Limb (tissue), 2 donors: ENCODE results near the gene NEK2.
A peak's percentile ranks its signal among the peaks of the same experiment; 100 is the strongest.
"Not testable (repeated sequence)": the region's sequence is repeated elsewhere in the genome, so short reads cannot be mapped to it uniquely, and the experiment has no call there.

ENCODE experiments used
- DNase-seq, 2 donors: peaks; one replicate each; pipeline ENCODE4 v3.0.0-alpha.2; 2016; ENCODE audit errors: extremely low spot score in 2 of 2

Gene NEK2

DNA sequence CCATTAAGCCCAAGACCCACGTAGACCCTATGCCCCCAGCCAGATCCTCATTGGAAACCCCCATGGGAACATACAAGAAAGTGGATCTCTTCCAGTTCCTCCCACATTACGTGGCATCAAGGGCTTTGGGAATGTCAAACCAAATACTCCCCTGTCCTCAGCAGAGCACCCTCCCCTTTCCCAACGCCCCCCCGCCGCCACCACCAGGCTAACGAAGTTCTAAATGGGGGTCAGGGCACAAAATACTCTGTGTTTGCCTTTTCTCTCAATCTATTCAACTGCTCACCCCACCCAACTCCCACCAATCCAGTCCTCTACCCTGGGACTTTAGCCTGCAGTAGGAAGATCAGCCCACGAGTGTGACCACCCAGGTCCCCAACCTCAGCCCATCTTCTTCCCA is 24.5 kb downstream of the NEK2 start:
- DNase-seq, result no peak

DNA sequence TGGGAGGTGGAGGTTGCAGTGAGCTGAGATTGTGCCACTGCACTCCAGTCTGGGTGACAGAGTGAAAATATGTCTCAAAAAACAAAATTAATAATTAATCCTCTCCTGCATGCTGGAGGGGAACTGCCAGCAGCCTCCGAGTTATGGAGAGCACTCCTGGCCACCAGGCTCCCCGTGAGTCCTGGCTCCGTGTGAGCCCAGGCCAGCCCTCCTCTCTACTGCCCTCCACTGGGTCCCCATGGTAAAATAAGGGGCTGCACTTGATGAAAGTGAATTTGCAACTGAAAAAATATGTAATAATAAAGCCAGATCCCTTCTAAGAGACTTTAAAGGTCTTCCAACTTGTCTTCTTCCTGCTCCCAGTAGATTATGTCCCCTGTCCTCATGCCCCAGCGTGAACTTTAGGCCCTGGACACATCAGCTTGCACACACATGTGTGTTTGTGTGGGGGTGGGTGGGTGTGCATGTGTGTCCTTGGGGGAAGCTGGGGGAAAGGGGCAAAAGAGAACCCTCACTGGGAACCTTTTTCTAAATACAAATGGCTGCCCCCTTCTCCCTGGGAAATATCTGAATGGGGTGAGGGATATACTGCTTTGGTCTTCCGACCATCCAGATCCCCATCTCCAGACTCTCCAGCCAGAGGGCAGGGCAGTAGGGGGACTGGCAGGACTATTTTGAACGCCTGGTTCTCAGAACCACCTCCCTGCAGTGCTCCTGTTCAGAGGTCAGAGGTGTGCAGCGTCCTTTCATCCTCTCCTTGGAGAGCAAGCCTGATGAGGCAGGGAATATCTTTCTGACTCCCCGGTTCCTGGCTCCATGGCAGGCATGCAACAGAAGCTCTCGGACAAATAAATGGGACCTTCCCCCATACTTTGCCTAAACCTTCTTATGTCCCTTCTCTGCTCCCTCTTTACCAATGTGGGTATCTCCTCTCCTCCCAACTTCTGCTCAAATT is 26.2 kb downstream of the NEK2 start:
- DNase-seq, result no peak

GRCh38 chr1:211648336-211648735 is 27.1 kb downstream of the NEK2 start:
- DNase-seq, result no peak

DNA sequence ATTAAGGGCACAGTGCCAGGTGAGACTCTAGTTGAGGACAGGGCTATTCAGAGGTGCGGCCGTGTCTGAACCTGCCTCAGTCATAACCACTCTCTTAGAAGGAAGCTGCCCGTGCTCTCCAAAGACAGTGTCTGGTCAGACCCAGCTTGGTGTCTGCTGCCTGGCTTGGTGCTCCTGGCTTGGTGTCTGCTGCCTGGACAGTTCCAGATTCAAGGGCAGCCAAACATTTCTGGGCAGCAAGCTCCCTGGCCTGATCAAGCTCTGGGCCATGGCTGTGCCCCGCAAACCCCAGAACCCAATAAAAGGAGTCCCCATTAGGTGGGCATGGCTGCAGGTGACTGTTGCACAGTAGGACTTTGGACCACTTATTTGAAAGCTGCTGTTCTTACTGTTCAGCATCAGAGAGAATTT is 27.7 kb downstream of the NEK2 start:
- DNase-seq, result no peak

- no peak for DNase-seq
These were observed 28.9 kb downstream of the NEK2 start for GRCh38 chr1:211646566-211646965.

DNA sequence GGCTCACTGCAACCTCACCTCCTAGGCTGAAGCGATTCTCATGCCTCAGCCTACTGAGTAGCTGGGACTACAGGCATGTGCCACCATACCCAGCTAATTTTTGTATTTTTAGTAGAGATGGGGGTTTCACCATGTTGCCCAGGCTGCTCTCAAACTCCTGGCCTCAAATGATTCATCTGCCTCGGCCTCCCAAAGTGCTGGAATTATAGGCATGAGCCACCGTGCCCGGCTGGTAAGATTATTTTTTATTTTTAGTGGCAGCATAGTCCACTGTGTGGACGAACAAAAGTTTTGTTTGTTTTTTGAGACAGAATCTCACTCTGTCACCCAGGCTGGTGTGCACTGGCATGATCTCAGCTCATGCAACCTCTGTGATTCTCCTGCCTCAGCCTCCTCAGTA is 29.8 kb downstream of the NEK2 start:
- DNase-seq, result not testable (repeated sequence)

DNA sequence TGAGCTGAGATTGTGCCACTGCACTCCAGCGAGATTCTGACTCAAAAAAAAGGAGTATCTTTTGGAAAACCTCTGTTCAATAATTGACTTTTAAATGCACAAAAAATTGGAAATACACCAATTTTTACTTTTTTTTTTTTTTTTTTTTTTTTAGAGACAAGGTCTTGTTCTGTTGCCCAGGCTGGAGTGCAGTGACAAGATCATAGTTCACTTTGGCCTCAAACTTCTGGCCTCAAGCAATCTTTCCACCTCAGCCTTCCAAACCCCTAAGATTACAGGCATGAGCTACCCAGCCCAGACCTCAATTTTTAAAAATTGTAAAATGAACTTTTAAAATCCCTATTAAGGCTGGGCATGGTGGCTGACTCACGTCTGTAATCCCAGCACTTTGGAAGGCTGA is 30.8 kb downstream of the NEK2 start:
- DNase-seq, result no peak

- DNase-seq, result peak in 1 of 2 donors; percentile 59
These were observed 31.9 kb downstream of the NEK2 start for GRCh38 chr1:211643324-211644212.

- DNase-seq, result no peak
These were observed 32.6 kb downstream of the NEK2 start for GRCh38 chr1:211642870-211643269.

DNA sequence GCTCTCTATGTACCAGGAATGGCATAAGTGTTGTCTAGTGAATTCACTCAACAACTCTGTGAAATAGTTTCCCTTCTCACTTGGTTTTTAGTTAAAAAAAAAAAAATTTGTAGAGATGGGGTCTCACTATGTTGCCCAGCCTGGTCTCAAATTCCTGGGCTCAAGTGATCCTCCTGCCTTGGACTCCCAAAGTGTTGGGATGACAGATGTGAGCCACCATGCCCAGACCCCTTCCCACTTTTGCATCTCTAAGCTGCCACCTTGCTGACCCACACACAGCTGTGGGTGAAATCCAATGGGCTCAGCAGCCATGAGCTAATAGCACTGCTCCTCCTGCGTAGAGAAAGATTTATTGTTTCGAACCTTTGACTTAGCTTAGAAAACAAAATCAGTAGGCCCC is 33.5 kb downstream of the NEK2 start:
- DNase-seq, result peak in 1 of 2 donors; percentile 2

DNA sequence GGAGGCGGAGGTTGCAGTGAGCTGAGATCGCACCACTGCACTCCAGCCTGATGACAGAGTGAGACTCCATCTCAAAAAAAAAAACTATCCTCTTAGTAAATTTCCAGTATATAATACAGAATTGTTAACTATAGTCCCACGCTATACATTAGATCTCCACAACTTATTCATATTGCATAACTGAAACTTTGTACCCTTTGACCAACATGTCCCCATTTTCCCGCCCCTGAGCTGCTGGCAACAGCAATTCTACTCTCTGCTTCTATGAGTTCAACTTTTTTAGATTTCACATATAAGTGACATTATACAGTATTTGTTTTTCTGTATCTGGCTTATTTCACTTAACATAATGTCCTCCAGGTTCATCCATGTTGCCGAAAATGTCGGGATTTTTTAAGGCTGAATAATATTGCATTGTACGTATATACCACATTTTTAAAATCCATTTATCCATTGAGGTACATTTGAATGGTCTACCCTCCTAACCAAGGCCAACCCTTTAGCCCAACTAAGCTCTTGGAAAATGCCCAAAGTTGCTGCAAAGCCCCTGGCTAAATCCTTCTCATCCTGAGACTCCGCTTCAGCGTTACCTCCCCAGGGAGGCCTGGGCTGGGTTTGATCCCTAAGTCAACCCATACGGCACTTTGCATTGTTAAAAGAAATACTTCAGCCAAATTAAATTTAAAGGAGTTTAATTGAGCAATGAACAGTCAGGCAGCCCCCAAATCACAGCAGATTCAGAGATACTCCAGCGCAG is 34.2 kb downstream of the NEK2 start:
- DNase-seq, result peak in 1 of 2 donors; percentile 6

DNA sequence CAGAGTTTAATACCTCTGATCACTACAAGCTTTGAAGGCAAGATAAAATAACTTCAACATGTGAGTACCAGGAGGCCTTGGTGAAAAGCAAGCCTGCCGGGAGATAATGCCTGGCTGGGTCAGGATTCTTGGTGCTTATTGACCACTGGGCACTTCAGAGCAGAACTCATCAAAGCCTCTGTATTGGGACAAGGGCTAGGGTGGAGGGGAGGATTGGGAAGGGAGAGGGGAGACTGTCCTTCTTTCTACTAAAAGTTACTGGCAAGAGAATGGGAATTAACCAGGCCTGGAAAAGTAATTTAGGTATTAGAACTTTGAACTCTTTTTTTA is 35.2 kb downstream of the NEK2 start:
- peak in 1 of 2 donors; percentile 10 for DNase-seq

DNA sequence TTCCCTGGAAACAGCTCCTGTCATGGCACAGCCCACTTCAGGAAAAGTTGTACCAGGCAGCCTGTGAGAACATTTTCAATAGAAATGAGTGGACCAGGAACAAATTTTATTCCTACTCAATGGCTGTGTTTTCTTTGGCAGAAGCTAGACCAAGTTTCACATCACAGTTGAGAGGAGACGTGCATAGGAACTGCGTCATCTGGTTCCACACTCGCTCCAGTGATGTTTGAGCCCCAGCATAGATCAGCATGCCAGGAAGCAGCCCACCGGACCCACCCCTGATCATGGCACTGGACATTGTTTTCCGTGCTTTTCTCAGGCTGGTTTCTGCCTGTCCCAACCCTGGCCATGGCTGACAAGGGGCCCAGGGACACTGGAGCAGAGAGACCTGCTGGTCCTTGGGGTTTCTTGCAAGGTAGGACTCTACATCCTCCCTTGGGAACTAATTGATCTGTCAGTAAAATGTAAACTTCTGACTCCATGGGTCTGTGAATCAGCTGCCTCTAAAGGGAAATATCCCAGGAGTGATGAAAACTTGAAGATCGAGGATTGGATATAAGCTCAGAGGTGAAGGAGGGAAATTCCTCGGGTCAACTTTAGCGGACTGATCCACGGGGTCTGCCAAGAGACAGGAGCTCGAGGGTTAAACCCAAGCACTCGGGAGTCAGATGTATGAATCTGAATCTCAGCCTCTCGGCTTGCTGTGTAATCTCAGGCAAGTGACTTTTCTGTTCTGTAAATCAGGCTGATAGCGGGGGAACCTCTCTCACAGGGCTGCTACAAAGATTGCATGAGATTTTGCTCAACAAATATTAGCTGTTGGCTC is 35.7 kb downstream of the NEK2 start:
- no peak for DNase-seq

- no peak for DNase-seq
These were observed 36.7 kb downstream of the NEK2 start for GRCh38 chr1:211638689-211639101.

DNA sequence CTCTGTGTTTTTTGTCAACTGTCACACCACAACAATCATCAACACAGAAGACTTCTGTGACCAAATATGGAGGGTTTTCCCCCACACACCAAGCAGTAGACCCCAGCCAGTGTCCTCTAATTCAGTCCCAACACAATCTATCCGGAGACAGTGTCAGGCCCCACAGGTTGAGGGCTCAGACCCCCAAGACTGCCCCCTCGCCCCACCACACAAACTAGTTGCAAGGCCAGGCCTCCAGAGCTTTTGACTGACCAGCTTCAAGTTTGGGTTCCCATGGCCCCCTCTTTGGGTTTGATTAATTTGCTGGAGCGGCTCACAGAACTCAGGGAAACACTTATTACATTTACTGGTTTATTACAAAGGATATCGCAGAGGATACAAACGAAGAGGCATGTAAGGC is 37.2 kb downstream of the NEK2 start:
- DNase-seq, result no peak

- DNase-seq, result no peak
These were observed 38.4 kb downstream of the NEK2 start for GRCh38 chr1:211637066-211637465.

- not testable (repeated sequence) for DNase-seq
These were observed 38.8 kb downstream of the NEK2 start for GRCh38 chr1:211636575-211637029.

- DNase-seq, result no peak
These were observed 39.7 kb downstream of the NEK2 start for GRCh38 chr1:211635597-211636205.

DNA sequence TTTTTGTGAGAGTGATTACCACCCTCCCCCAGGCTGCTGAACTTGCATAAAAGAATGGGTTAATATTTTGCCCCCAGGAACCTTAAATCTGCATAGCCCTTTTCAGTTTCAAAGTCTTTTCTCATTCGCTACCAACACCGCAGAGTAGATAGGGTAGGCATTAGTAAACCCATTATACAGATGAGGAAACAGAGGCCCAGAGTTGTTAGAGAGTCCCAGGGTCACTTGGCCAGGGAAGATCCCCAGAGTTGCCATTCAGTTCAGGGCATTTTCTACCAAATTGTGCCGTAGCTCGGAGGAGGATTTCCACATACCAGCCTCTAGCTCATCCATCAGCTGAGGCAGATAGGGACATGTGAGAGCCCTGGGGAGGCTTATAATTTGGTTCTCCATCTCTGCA is 40.5 kb downstream of the NEK2 start:
- DNase-seq, result no peak

- DNase-seq, result no peak
These were observed 41.0 kb downstream of the NEK2 start for GRCh38 chr1:211634461-211634860.
